HUES64 (cell line): ENCODE results near the gene GPX6.

ENCODE experiments used
- H3K27ac ChIP-seq: 2 replicates; pipeline ENCODE4 v1.7.0; 2013; ENCODE audit warnings: low read depth, low read length, inconsistent platforms
- H3K27me3 ChIP-seq: 2 replicates; pipeline ENCODE4 v1.6.1; 2013; ENCODE audit warnings: mild to moderate bottlenecking, low read length; ENCODE audit not compliant: insufficient read depth
- H3K36me3 ChIP-seq: 2 replicates; pipeline ENCODE4 v1.6.1; 2013; ENCODE audit warnings: mild to moderate bottlenecking, low read length; ENCODE audit not compliant: insufficient read depth
- H3K4me1 ChIP-seq: 2 replicates; pipeline ENCODE4 v1.6.1; 2013; ENCODE audit warnings: mild to moderate bottlenecking, low read length, moderate library complexity; ENCODE audit not compliant: insufficient read depth
- H3K4me3 ChIP-seq: 2 replicates; pipeline ENCODE4 v1.5.1; 2013; ENCODE audit warnings: mild to moderate bottlenecking, low read length, moderate library complexity
- H3K9ac ChIP-seq: 2 replicates; pipeline ENCODE4 v1.6.1; 2013; ENCODE audit warnings: mild to moderate bottlenecking, low read depth, low read length
- H3K9me3 ChIP-seq: 2 replicates; pipeline ENCODE4 v1.6.1; 2013; ENCODE audit warnings: low read depth, low read length; ENCODE audit not compliant: insufficient read depth
- WGBS: fragments of 150-250, 120-280 bp; methylation state at CpG from one replicate; pipeline ENCODE4 v1.1.7; 2013; ENCODE audit warnings: missing lambda C conversion rate; 5-methylcytosine and 5-hydroxymethylcytosine counted together

Gene GPX6

GRCh38 chr6:28543651-28544610 lies 28.3 kb upstream of the GPX6 start:
- no peaks in the 10 kb centered on the region for H3K9me3 ChIP-seq
- 0 out of 2 replicates have a peak, but pooled peaks cover 3% of the 10 kb centered on the region for H3K4me1 ChIP-seq
- H3K27me3 ChIP-seq: no peaks in the 10 kb centered on the region
- H3K9ac ChIP-seq: peak overlapping the region; percentile 58
- H3K4me3 ChIP-seq: peak overlapping the region; percentile 65
- 2% methylated on average over 31 of the region's 31 CpGs for WGBS
- H3K27ac ChIP-seq: peak overlapping the region; percentile 48; the same call in 1 of the 2 replicates
- no peaks in the 10 kb centered on the region for H3K36me3 ChIP-seq

- Histone ChIP-seq H3K9me3 (no peaks in the 10 kb centered on the region), H3K27me3 (no peaks in the 10 kb centered on the region), H3K4me1 (0 out of 2 replicates have a peak, but pooled peaks cover 3% of the 10 kb centered on the region), H3K27ac (peak overlapping the region; percentile 75; the same call in 1 of the 2 replicates), H3K36me3 (no peaks in the 10 kb centered on the region), H3K9ac (peak overlapping the region; percentile 65), H3K4me3 (peak overlapping the region; percentile 65)
- under 1% methylated on average over 30 of the region's 30 CpGs for WGBS
Measured at GRCh38 chr6:28542440-28543296, 27.1 kb upstream of the GPX6 start.

- H3K36me3 ChIP-seq: no peaks in the 10 kb centered on the region
- H3K27me3 ChIP-seq: no peaks in the 10 kb centered on the region
- H3K27ac ChIP-seq: peak overlapping the region; percentile 39; the same call in 1 of the 2 replicates
- H3K4me3 ChIP-seq: peak overlapping the region; percentile 65
- no peaks in the 10 kb centered on the region for H3K9me3 ChIP-seq
- peak overlapping the region; percentile 65 for H3K9ac ChIP-seq
- H3K4me1 ChIP-seq: 0 out of 2 replicates have a peak, but pooled peaks cover 3% of the 10 kb centered on the region
- WGBS: 79% methylated on average over 6 of the region's 7 CpGs
Measured at GRCh38 chr6:28541996-28542395, 26.4 kb upstream of the GPX6 start.

- Histone ChIP-seq H3K9me3 (no peaks in the 10 kb centered on the region), H3K9ac (peak overlapping the region; percentile 94), H3K4me1 (peaks cover 3% of the 10 kb centered on the region; the same call in 1 of the 2 replicates), H3K27ac (no peak overlapping the region), H3K36me3 (no peaks in the 10 kb centered on the region), H3K27me3 (no peaks in the 10 kb centered on the region; the same call in 1 of the 2 replicates), H3K4me3 (peak overlapping the region; percentile 91)
- WGBS: 18% methylated on average over 22 of the region's 22 CpGs
Measured at GRCh38 chr6:28537509-28538140, 22.0 kb upstream of the GPX6 start.

GRCh38 chr6:28537065-28537464 lies 21.5 kb upstream of the GPX6 start:
- Histone ChIP-seq H3K4me1 (peaks cover 3% of the 10 kb centered on the region; the same call in 1 of the 2 replicates), H3K27me3 (no peaks in the 10 kb centered on the region; the same call in 1 of the 2 replicates), H3K36me3 (no peaks in the 10 kb centered on the region), H3K4me3 (peak overlapping the region; percentile 91), H3K9me3 (no peaks in the 10 kb centered on the region), H3K9ac (peak overlapping the region; percentile 94), H3K27ac (peak overlapping the region; percentile 47; the same call in 1 of the 2 replicates)
- WGBS: 3% methylated on average over 17 of the region's 18 CpGs

- Histone ChIP-seq H3K27me3 (no peaks in the 10 kb centered on the region; the same call in 1 of the 2 replicates), H3K27ac (no peak overlapping the region), H3K9ac (no peak overlapping the region), H3K4me1 (peaks cover 9% of the 10 kb centered on the region; the same call in 1 of the 2 replicates), H3K36me3 (no peaks in the 10 kb centered on the region), H3K4me3 (no peak overlapping the region), H3K9me3 (no peaks in the 10 kb centered on the region)
- WGBS: 92% methylated on average over 2 of the region's 2 CpGs
Measured at GRCh38 chr6:28534875-28535274, 19.3 kb upstream of the GPX6 start.

- Histone ChIP-seq H3K4me1 (peaks cover 9% of the 10 kb centered on the region; the same call in 1 of the 2 replicates), H3K27ac (no peak overlapping the region), H3K36me3 (no peaks in the 10 kb centered on the region), H3K4me3 (no peak overlapping the region), H3K27me3 (no peaks in the 10 kb centered on the region; the same call in 1 of the 2 replicates), H3K9ac (no peak overlapping the region), H3K9me3 (no peaks in the 10 kb centered on the region)
- WGBS: 86% methylated on average over 3 of the region's 3 CpGs
Measured at GRCh38 chr6:28534306-28534705, 18.7 kb upstream of the GPX6 start.

- H3K27me3 ChIP-seq: no peaks in the 10 kb centered on the region; the same call in 1 of the 2 replicates
- no peak overlapping the region for H3K4me3 ChIP-seq
- no peaks in the 10 kb centered on the region for H3K9me3 ChIP-seq
- peaks cover 7% of the 10 kb centered on the region; the same call in 1 of the 2 replicates for H3K4me1 ChIP-seq
- WGBS: 60% methylated on average over 7 of the region's 7 CpGs
- no peak overlapping the region for H3K9ac ChIP-seq
- H3K36me3 ChIP-seq: no peaks in the 10 kb centered on the region
- no peak overlapping the region for H3K27ac ChIP-seq
Measured at GRCh38 chr6:28531479-28532128, 16.0 kb upstream of the GPX6 start.

- Histone ChIP-seq H3K4me1 (peaks cover 7% of the 10 kb centered on the region; the same call in 1 of the 2 replicates), H3K4me3 (no peak overlapping the region), H3K36me3 (no peaks in the 10 kb centered on the region), H3K27me3 (no peaks in the 10 kb centered on the region), H3K9ac (no peak overlapping the region), H3K27ac (no peak overlapping the region), H3K9me3 (no peaks in the 10 kb centered on the region)
- 59% methylated on average over 1 of the region's 1 CpG for whole genome bisulfite sequencing
Measured at GRCh38 chr6:28530777-28531176, 15.2 kb upstream of the GPX6 start.

- WGBS: 85% methylated on average over 9 of the region's 10 CpGs
- H3K4me1 ChIP-seq: peaks cover 7% of the 10 kb centered on the region; the same call in 1 of the 2 replicates
Measured at GRCh38 chr6:28525496-28526039, 10.0 kb upstream of the GPX6 start, which contains the start of gene GPX5. Gene GPX5, plus strand, starts transcription at chr6:28525881. Its CDS starts 133 bp downstream, at chr6:28526014.

More at GRCh38 chr6:28525496-28526039, 10.0 kb upstream of the GPX6 start, which contains the start of gene GPX5:
- Histone ChIP-seq H3K27ac (no peak within 1 kb of the TSS), H3K4me3 (no peak within 1 kb of the TSS), H3K9me3 (no peaks in the 10 kb centered on the region), H3K9ac (no peak within 1 kb of the TSS), H3K36me3 (no peaks in the 10 kb centered on the region), H3K27me3 (no peaks in the 10 kb centered on the region)
